HEK293 (cell line): ENCODE results near the gene TMEM196.

Experiments used
- CTCF ChIA-PET: fragments of 350-600 bp; formaldehyde crosslinking; extraction: SDS; loops from one replicate; lab custom pipeline; 2021; ENCODE audit warnings: antibody characterized with exemption; lab: Yijun Ruan, JAX
- POLR2A ChIA-PET: fragments of 300-600 bp; formaldehyde crosslinking; extraction: SDS; loops from one replicate; lab custom pipeline; 2020; ENCODE audit warnings: antibody characterized with exemption, inconsistent platforms; lab: Yijun Ruan, JAX
- H3K27ac ChIP-seq: fragments of 200-500 bp; sonication (Bioruptor generic); 2 replicates; pipeline ENCODE4 v1.5.1; 2014; ENCODE audit warnings: low read depth, low read length, control low read depth, inconsistent platforms; ENCODE audit errors: extremely low read depth
- H3K36me3 ChIP-seq, 2 experiments: fragments of 200-500 bp in 1 of 2; sonication (Bioruptor generic) in 1 of 2; 1 replicate in 1 of 2; 2 replicates in 1 of 2; pipeline ENCODE4 v1.5.1; 2014 to 2017; ENCODE audit warnings: inconsistent platforms in 2 of 2, low read length in 2 of 2; ENCODE audit not compliant: control insufficient read depth in 2 of 2, insufficient read depth in 1 of 2
- H3K4me1 ChIP-seq: fragments of 200-500 bp; sonication (Bioruptor generic); 2 replicates; pipeline ENCODE4 v1.5.1; 2014; ENCODE audit warnings: mild to moderate bottlenecking, low read length, inconsistent platforms; ENCODE audit not compliant: control insufficient read depth, insufficient read depth
- H3K4me3 ChIP-seq: 2 replicates; pipeline ENCODE4 v1.5.1; 2011; ENCODE audit warnings: low read depth, mild to moderate bottlenecking, control low read depth, low read length, moderate library complexity
- H3K9me3 ChIP-seq: fragments of 200-500 bp; sonication (Bioruptor generic); 2 replicates; pipeline ENCODE4 v1.5.1; 2014; ENCODE audit warnings: low read depth, low read length, inconsistent platforms; ENCODE audit not compliant: control insufficient read depth, insufficient read depth
- BCL11B ChIP-seq: fragments of 450-650 bp; formaldehyde crosslinking; IDR thresholded peaks from 2 replicates; pipeline ENCODE4 v1.5.1; 2016; ENCODE audit warnings: low read depth, missing biosample characterization, missing genetic modification characterization
- FEZF1 ChIP-seq: fragments of 450-650 bp; formaldehyde crosslinking; IDR thresholded peaks from 2 replicates; pipeline ENCODE4 v1.5.1; 2016; ENCODE audit warnings: missing biosample characterization, missing genetic modification characterization
- GFI1B ChIP-seq: fragments of 450-650 bp; formaldehyde crosslinking; IDR thresholded peaks from 2 replicates; pipeline ENCODE4 v1.5.1; 2016; ENCODE audit warnings: missing biosample characterization, missing genetic modification characterization
- GLIS2 ChIP-seq: fragments of 450-650 bp; formaldehyde crosslinking; IDR thresholded peaks from 2 replicates; pipeline ENCODE4 v1.5.1; 2016; ENCODE audit warnings: missing biosample characterization, missing genetic modification characterization
- SP2 ChIP-seq: fragments of 450-650 bp; formaldehyde crosslinking; IDR thresholded peaks from 2 replicates; pipeline ENCODE4 v1.5.1; 2016; ENCODE audit warnings: missing biosample characterization, missing genetic modification characterization
- YY1 ChIP-seq: fragments of 450-650 bp; formaldehyde crosslinking; IDR thresholded peaks from 2 replicates; pipeline ENCODE4 v1.5.1; 2018; ENCODE audit warnings: missing biosample characterization, missing genetic modification characterization
- ZEB2 ChIP-seq: fragments of 450-650 bp; formaldehyde crosslinking; IDR thresholded peaks from 2 replicates; pipeline ENCODE4 v1.5.1; 2016; ENCODE audit warnings: missing biosample characterization, missing genetic modification characterization
- ZNF121 ChIP-seq: fragments of 450-650 bp; formaldehyde crosslinking; IDR thresholded peaks from 2 replicates; pipeline ENCODE4 v1.5.1; 2016; ENCODE audit warnings: missing biosample characterization, missing genetic modification characterization
- ZNF132 ChIP-seq: fragments of 450-650 bp; formaldehyde crosslinking; IDR thresholded peaks from 2 replicates; pipeline ENCODE4 v1.5.1; 2017; ENCODE audit warnings: missing biosample characterization, missing genetic modification characterization, borderline replicate concordance
- ZNF239 ChIP-seq: fragments of 450-650 bp; formaldehyde crosslinking; IDR thresholded peaks from 2 replicates; pipeline ENCODE4 v1.5.1; 2016; ENCODE audit warnings: missing biosample characterization, missing genetic modification characterization
- ZNF274 ChIP-seq, 2 experiments: fragments of 200-500 bp in 1 of 2; fragments of 450-650 bp in 1 of 2; sonication (Bioruptor generic) in 1 of 2; formaldehyde crosslinking in 1 of 2; IDR thresholded peaks; 2 replicates each; pipeline versions ENCODE4 v1.5.1 to v1.6.1; 2014 to 2016; ENCODE audit warnings: borderline replicate concordance in 1 of 2, inconsistent platforms in 1 of 2, low read length in 1 of 2, missing biosample characterization in 1 of 2, missing genetic modification characterization in 1 of 2
- ZNF48 ChIP-seq: fragments of 450-650 bp; formaldehyde crosslinking; IDR thresholded peaks from 2 replicates; pipeline ENCODE4 v1.5.1; 2016; ENCODE audit warnings: missing biosample characterization, missing genetic modification characterization
- ZNF501 ChIP-seq: fragments of 450-650 bp; formaldehyde crosslinking; IDR thresholded peaks from 2 replicates; pipeline ENCODE4 v1.5.1; 2016; ENCODE audit warnings: missing biosample characterization, missing genetic modification characterization
- ZNF701 ChIP-seq: fragments of 450-650 bp; formaldehyde crosslinking; IDR thresholded peaks from 2 replicates; pipeline ENCODE4 v1.5.1; 2016; ENCODE audit warnings: missing biosample characterization, missing genetic modification characterization
- ZNF747 ChIP-seq: fragments of 450-650 bp; formaldehyde crosslinking; IDR thresholded peaks from 2 replicates; pipeline ENCODE4 v1.5.1; 2016; ENCODE audit warnings: missing biosample characterization, missing genetic modification characterization
- ZNF843 ChIP-seq: fragments of 450-650 bp; formaldehyde crosslinking; IDR thresholded peaks from 2 replicates; pipeline ENCODE4 v1.5.1; 2016; ENCODE audit warnings: missing biosample characterization, missing genetic modification characterization
- TF ChIP-seq, protein P1 (sequence below): fragments of 450-650 bp; formaldehyde crosslinking; IDR thresholded peaks from 2 replicates; pipeline ENCODE4 v1.5.1; 2016; ENCODE audit warnings: missing biosample characterization, missing genetic modification characterization
- TF ChIP-seq, protein P2 (sequence below): fragments of 450-650 bp; formaldehyde crosslinking; IDR thresholded peaks from 2 replicates; pipeline ENCODE4 v1.5.1; 2016; ENCODE audit warnings: missing biosample characterization, missing genetic modification characterization
- TF ChIP-seq, protein P3 (sequence below): fragments of 450-650 bp; formaldehyde crosslinking; IDR thresholded peaks from 2 replicates; pipeline ENCODE4 v1.5.1; 2017; ENCODE audit warnings: missing biosample characterization, missing genetic modification characterization
- TF ChIP-seq, protein P4 (sequence below): fragments of 450-650 bp; formaldehyde crosslinking; conservative IDR thresholded peaks from 2 replicates; pipeline ENCODE4 v1.5.1; 2016; ENCODE audit warnings: low read depth, missing biosample characterization, missing genetic modification characterization
- TF ChIP-seq, protein P5 (sequence below): fragments of 450-650 bp; IDR thresholded peaks from 2 replicates; pipeline ENCODE4 v1.5.1; 2018; ENCODE audit warnings: missing biosample characterization, mild to moderate bottlenecking, missing genetic modification characterization

The TMEM196 gene

DNA sequence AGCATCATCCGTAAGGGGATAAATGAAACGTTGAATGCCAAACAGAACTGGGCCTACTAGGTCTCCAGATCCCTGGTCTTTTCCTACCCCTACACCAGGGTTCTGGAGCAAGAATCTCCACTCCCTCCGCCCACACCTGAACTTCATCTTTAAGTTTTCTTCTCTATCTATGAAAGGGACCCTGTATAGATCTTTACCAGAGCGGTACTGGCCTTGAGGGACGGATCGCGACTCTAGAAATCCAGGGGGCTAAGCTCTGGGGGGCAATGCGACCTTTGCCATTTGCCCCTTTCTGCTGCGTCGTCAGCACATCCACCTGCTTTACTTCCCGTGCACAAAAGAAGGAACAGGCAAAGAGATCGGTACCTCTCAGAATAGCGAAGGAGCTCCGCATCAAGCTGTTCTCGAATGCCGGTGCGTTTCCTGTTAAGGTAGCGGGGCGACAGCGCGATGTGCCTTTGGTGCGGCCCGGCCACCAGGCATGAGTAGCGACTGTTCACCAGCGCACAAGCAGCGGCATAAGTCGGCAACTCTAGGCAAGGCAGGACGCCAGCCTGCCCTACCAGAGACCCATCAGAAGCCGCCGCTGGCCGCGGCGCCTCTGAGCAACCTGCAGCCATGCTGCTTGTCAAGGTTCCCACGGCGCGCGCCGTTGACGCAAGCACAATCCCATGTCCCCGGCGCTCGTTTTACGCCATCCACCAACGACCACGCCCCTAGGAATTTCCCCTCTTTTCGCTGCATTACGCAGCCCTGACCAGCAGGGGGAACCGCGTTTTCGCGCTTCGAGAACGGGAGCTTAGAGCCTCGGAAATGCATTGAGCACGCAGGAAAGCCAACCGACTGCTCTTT is 64.8 kb downstream of the TMEM196 start, which contains the start of gene POLR1F (continued):
- TF ChIP-seq, protein P1, sequence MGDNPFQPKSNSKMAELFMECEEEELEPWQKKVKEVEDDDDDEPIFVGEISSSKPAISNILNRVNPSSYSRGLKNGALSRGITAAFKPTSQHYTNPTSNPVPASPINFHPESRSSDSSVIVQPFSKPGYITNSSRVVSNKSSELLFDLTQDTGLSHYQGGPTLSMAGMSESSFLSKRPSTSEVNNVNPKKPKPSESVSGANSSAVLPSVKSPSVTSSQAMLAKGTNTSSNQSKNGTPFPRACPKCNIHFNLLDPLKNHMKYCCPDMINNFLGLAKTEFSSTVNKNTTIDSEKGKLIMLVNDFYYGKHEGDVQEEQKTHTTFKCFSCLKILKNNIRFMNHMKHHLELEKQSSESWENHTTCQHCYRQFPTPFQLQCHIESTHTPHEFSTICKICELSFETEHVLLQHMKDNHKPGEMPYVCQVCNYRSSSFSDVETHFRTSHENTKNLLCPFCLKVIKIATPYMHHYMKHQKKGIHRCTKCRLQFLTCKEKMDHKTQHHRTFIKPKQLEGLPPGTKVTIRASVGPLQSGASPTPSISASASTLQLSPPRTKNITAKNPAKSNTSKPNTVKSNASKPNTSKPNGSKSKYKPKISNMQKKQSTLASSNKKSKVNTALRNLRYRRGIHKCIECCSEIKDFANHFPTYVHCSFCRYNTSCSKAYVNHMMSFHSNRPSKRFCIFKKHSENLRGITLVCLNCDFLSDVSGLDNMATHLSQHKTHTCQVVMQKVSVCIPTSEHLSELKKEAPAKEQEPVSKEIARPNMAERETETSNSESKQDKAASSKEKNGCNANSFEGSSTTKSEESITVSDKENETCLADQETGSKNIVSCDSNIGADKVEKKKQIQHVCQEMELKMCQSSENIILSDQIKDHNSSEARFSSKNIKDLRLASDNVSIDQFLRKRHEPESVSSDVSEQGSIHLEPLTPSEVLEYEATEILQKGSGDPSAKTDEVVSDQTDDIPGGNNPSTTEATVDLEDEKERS (tag by site-specific recombination), result no peak
- no peak for TF ChIP-seq SP2
- TF ChIP-seq, protein P2, sequence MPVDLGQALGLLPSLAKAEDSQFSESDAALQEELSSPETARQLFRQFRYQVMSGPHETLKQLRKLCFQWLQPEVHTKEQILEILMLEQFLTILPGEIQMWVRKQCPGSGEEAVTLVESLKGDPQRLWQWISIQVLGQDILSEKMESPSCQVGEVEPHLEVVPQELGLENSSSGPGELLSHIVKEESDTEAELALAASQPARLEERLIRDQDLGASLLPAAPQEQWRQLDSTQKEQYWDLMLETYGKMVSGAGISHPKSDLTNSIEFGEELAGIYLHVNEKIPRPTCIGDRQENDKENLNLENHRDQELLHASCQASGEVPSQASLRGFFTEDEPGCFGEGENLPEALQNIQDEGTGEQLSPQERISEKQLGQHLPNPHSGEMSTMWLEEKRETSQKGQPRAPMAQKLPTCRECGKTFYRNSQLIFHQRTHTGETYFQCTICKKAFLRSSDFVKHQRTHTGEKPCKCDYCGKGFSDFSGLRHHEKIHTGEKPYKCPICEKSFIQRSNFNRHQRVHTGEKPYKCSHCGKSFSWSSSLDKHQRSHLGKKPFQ (tag by site-specific recombination), result no peak
- TF ChIP-seq ZNF747, result no peak
- TF ChIP-seq, all 188 proteins: peak for 32

DNA sequence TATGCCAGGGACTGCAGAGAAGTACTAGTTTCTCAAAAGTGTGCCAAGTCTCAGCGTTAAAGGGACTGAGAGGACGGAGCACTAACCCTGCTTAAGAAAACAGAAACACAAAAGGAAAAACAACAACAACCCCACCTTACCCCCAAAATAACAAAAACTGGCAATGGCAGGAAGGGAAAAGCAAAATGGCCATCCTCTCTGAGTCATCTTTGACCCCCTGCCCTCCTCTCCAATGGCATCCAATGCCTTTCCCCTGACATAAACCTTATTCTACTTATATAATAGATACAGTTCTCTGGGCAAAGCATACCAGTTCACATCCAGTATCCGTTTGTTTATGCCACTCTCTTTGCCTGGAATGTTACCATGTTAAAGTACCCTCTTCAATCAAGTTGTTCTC is 66.2 kb downstream of the TMEM196 start:
- POLR2A ChIA-PET, result no interaction called here
- TF ChIP-seq FEZF1 (tag by site-specific recombination) (peak; percentile 58; the same call in 1 of the 2 replicates), GLIS2 (tag by site-specific recombination) (no peak), GFI1B (tag by site-specific recombination) (no peak), ZNF121 (tag by site-specific recombination) (no peak), ZNF239 (tag by site-specific recombination) (no peak), ZNF274 (IDR thresholded peaks at IDR 0.05; ENCODE audit: low read length) (no peak), ZNF274 (tag by site-specific recombination; IDR thresholded peaks at IDR 0.05; ENCODE audit: borderline replicate concordance) (no peak), ZNF132 (tag by site-specific recombination) (no peak), YY1 (tag by site-specific recombination) (peak; percentile 30; the same call in 1 of the 2 replicates), ZNF501 (no peak), BCL11B (no peak), ZNF48 (no peak), ZNF701 (tag by site-specific recombination) (no peak), ZNF843 (tag by site-specific recombination) (no peak), ZEB2 (tag by site-specific recombination) (no peak)
- TF ChIP-seq, protein P3, sequence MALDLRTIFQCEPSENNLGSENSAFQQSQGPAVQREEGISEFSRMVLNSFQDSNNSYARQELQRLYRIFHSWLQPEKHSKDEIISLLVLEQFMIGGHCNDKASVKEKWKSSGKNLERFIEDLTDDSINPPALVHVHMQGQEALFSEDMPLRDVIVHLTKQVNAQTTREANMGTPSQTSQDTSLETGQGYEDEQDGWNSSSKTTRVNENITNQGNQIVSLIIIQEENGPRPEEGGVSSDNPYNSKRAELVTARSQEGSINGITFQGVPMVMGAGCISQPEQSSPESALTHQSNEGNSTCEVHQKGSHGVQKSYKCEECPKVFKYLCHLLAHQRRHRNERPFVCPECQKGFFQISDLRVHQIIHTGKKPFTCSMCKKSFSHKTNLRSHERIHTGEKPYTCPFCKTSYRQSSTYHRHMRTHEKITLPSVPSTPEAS (tag by site-specific recombination), result no peak
- TF ChIP-seq, protein P4, sequence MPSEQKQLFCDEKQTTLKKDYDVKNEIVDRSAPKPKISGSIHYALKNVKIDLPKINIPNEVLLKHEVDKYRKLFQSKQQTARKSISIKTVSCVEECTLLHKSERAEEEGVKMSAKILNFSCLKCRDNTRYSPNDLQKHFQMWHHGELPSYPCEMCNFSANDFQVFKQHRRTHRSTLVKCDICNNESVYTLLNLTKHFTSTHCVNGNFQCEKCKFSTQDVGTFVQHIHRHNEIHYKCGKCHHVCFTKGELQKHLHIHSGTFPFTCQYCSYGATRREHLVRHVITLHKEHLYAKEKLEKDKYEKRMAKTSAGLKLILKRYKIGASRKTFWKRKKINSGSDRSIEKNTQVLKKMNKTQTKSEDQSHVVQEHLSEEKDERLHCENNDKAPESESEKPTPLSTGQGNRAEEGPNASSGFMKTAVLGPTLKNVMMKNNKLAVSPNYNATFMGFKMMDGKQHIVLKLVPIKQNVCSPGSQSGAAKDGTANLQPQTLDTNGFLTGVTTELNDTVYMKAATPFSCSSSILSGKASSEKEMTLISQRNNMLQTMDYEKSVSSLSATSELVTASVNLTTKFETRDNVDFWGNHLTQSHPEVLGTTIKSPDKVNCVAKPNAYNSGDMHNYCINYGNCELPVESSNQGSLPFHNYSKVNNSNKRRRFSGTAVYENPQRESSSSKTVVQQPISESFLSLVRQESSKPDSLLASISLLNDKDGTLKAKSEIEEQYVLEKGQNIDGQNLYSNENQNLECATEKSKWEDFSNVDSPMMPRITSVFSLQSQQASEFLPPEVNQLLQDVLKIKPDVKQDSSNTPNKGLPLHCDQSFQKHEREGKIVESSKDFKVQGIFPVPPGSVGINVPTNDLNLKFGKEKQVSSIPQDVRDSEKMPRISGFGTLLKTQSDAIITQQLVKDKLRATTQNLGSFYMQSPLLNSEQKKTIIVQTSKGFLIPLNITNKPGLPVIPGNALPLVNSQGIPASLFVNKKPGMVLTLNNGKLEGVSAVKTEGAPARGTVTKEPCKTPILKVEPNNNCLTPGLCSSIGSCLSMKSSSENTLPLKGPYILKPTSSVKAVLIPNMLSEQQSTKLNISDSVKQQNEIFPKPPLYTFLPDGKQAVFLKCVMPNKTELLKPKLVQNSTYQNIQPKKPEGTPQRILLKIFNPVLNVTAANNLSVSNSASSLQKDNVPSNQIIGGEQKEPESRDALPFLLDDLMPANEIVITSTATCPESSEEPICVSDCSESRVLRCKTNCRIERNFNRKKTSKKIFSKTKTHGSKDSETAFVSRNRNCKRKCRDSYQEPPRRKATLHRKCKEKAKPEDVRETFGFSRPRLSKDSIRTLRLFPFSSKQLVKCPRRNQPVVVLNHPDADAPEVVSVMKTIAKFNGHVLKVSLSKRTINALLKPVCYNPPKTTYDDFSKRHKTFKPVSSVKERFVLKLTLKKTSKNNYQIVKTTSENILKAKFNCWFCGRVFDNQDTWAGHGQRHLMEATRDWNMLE, result no peak
- TF ChIP-seq, protein P5, sequence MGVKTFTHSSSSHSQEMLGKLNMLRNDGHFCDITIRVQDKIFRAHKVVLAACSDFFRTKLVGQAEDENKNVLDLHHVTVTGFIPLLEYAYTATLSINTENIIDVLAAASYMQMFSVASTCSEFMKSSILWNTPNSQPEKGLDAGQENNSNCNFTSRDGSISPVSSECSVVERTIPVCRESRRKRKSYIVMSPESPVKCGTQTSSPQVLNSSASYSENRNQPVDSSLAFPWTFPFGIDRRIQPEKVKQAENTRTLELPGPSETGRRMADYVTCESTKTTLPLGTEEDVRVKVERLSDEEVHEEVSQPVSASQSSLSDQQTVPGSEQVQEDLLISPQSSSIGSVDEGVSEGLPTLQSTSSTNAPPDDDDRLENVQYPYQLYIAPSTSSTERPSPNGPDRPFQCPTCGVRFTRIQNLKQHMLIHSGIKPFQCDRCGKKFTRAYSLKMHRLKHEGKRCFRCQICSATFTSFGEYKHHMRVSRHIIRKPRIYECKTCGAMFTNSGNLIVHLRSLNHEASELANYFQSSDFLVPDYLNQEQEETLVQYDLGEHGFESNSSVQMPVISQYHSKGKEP (tag by site-specific recombination), result no peak

More for the DNA sequence above, 66.2 kb downstream of the TMEM196 start:
- H3K27ac ChIP-seq, result no peak overlapping the region
- H3K36me3 ChIP-seq, result peaks cover 3 to 13% of the 10 kb centered on the region in 2 experiments
- no peaks in the 10 kb centered on the region for H3K9me3 ChIP-seq
- CTCF ChIA-PET, result interaction anchor here (0.6 to 0.7 kb wide), 2 partner anchors 217 to 590 kb away, joined by 3 read pairs; partner anchors contain the start of gene TWIST1
- H3K4me3 ChIP-seq, result peak overlapping the region; percentile 1
- H3K4me1 ChIP-seq, result peaks cover 9% of the 10 kb centered on the region; the same call in 1 of the 2 replicates
